Smooth muscle cell (in vitro differentiated cells): ENCODE data around the gene ASB2. TPM values are rescaled to one million over a fixed set of nuclear protein-coding genes. Genes with fewer than 3 reads are reported as not detected.

Experiments used
- DNase-seq: peaks from one replicate; lab custom pipeline; 2025; ENCODE audit not compliant: unreplicated experiment; lab: John Stamatoyannopoulos, UW
- H2AFZ ChIP-seq: fragments of 200-600 bp; sonication (generic); 2 replicates; pipeline ENCODE4 v1.6.0; 2016; ENCODE audit warnings: antibody characterized with exemption, low read depth, mild to moderate bottlenecking
- H3F3A ChIP-seq: fragments of 200-600 bp; sonication (generic); 2 replicates; pipeline ENCODE4 v1.6.0; 2017; ENCODE audit warnings: antibody characterized with exemption, low read depth
- H3K27ac ChIP-seq: fragments of 200-600 bp; sonication (generic); 2 replicates; pipeline ENCODE4 v1.5.1; 2016; ENCODE audit warnings: low read depth, mild to moderate bottlenecking
- H3K27me3 ChIP-seq: fragments of 200-600 bp; sonication (generic); 2 replicates; pipeline ENCODE4 v1.6.1; 2016; ENCODE audit warnings: low read depth, mild to moderate bottlenecking
- H3K36me3 ChIP-seq: fragments of 200-600 bp; sonication (generic); 2 replicates; pipeline ENCODE4 v1.5.1; 2016; ENCODE audit warnings: low read depth
- H3K4me1 ChIP-seq: fragments of 200-600 bp; sonication (generic); 2 replicates; pipeline ENCODE4 v1.5.1; 2016; ENCODE audit warnings: low read depth
- H3K4me2 ChIP-seq: fragments of 200-600 bp; sonication (generic); 2 replicates; pipeline ENCODE4 v1.6.0; 2016; ENCODE audit warnings: mild to moderate bottlenecking
- H3K4me3 ChIP-seq: fragments of 200-600 bp; sonication (generic); 2 replicates; pipeline ENCODE4 v1.5.1; 2016; ENCODE audit warnings: mild to moderate bottlenecking
- H3K79me2 ChIP-seq: fragments of 200-600 bp; sonication (generic); 2 replicates; pipeline ENCODE4 v1.6.0; 2016; ENCODE audit warnings: low read depth, mild to moderate bottlenecking
- H3K9ac ChIP-seq: fragments of 200-600 bp; sonication (generic); 2 replicates; pipeline ENCODE4 v1.6.0; 2016; ENCODE audit warnings: low read depth
- H3K9me3 ChIP-seq: fragments of 200-600 bp; sonication (generic); replicated peaks from 2 replicates; pipeline ENCODE4 v1.5.1; 2016; ENCODE audit warnings: low read depth
- H4K20me1 ChIP-seq: fragments of 200-600 bp; sonication (generic); 2 replicates; pipeline ENCODE4 v1.6.0; 2016; ENCODE audit warnings: low read depth
- CTCF ChIP-seq: fragments of 200-600 bp; sonication (generic); IDR thresholded peaks from 2 replicates; pipeline ENCODE4 v1.5.1; 2017; ENCODE audit warnings: borderline replicate concordance, mild to moderate bottlenecking, antibody characterized with exemption; ENCODE audit not compliant: insufficient read depth, poor library complexity, severe bottlenecking
- WGBS: methylation state at CpG from one replicate; pipeline ENCODE4 v1.1.7; 2016; ENCODE audit warnings: low lambda C conversion rate; 5-methylcytosine and 5-hydroxymethylcytosine counted together
- polyA plus RNA-seq: library from polyadenylated mRNA; unstranded; fragments of >200 nt; fragmentation: Nextera tagmentation; extraction: Ambion mirVana; gene quantifications from 2 replicates; pipeline ENCODE4 v1.2.1, GENCODE V29; 2016
- total RNA-seq: library from RNA; depleted of rRNA; stranded (reverse); fragments of >200 nt; gene quantifications from 2 replicates; pipeline ENCODE4 v1.2.3, GENCODE V29; 2014

The ASB2 gene
- total and polyA plus RNA-seq, 2 experiments from 2014 or later, result 0.99 TPM; not detected in 1

DNA sequence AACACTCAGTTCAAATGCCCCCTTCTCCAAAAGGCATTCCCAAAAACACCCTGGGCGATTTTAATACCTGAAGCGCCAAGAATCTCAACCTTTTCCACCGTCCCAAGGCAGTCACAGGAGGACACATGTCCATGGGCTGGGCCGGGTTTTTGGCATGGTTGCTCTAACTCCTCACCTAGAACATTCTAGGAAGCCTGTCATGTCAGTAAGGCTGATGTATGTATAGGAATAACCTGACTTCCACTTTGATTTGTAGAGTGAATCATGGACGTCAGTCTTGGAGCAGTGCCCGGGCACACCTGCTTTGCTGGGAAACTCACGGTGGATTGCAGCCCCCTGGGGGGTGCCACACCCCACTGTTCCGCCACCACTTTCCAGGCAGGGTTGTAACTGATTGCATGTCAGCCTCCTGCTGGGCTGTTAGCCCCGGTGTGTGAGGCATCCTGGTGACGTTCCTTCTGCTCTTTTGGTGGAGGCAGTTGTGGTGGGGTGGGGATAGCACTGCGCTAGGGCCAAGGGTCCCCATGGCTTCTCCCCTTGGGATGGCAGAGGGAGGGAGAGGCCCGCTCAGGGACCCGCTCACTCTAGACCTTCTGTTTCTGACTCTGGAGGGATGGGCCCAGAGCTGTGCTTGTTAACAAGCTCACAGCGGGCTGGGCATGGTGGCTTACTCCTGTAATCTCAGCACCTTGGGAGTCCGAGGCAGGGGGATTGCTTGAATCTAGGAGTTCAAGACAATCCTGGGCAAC is 84.4 kb downstream of the ASB2 start:
- DNase-seq, result no peak
- Histone ChIP-seq H3K27ac (no peak overlapping the region), H3K79me2 (no peaks in the 10 kb centered on the region), H3K9me3 (no peaks in the 10 kb centered on the region), H3K36me3 (no peaks in the 10 kb centered on the region), H2AFZ (no peak overlapping the region), H3K27me3 (no peaks in the 10 kb centered on the region), H3K4me1 (peaks cover 8% of the 10 kb centered on the region), H3K9ac (no peak overlapping the region), H3K4me3 (no peak overlapping the region), H3F3A (no peaks in the 10 kb centered on the region), H3K4me2 (no peak overlapping the region), H4K20me1 (no peaks in the 10 kb centered on the region)
- WGBS, result 85% methylated on average over 15 of the region's 15 CpGs
- TF ChIP-seq CTCF, result no peak

- Histone ChIP-seq H3K27me3 (no peaks in the 10 kb centered on the region), H3K27ac (no peak overlapping the region), H4K20me1 (no peaks in the 10 kb centered on the region), H3F3A (no peaks in the 10 kb centered on the region), H3K4me1 (peaks cover 8% of the 10 kb centered on the region), H2AFZ (no peak overlapping the region), H3K36me3 (no peaks in the 10 kb centered on the region), H3K79me2 (no peaks in the 10 kb centered on the region), H3K9ac (no peak overlapping the region), H3K4me2 (no peak overlapping the region), H3K4me3 (no peak overlapping the region), H3K9me3 (no peaks in the 10 kb centered on the region)
- TF ChIP-seq CTCF, result no peak
- DNase-seq, result no peak
- WGBS, result 75% methylated on average over 9 of the region's 9 CpGs
Observed at GRCh38 chr14:93889739-93890483, 86.5 kb downstream of the ASB2 start.

DNA sequence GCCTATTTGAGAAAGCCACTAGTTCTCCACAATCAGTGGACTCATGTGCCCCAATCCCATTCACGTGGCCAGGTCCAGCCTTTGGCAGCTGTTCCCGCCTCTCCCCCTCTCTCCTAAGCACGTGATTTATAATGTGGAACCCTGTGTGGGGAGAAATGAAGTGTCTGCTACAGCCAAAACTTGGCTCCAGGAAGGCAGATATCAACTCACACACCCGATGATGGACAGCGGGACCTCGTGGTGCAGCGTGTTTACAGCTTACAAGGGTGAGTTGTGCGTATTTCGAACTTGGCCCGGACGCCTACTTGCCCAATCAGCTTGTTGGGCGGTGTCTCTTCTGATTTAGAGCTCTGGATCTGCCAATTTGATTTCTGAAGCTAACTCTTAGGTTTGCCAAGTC is 87.4 kb downstream of the ASB2 start:
- Histone ChIP-seq H3K9me3 (no peaks in the 10 kb centered on the region), H3K4me1 (peaks cover 8% of the 10 kb centered on the region), H3K4me3 (no peak overlapping the region), H3K4me2 (no peak overlapping the region), H3F3A (no peaks in the 10 kb centered on the region), H2AFZ (no peak overlapping the region), H4K20me1 (no peaks in the 10 kb centered on the region), H3K36me3 (no peaks in the 10 kb centered on the region), H3K27me3 (no peaks in the 10 kb centered on the region), H3K79me2 (no peaks in the 10 kb centered on the region), H3K9ac (no peak overlapping the region), H3K27ac (no peak overlapping the region)
- TF ChIP-seq CTCF, result no peak
- DNase-seq, result no peak
- 86% methylated on average over 12 of the region's 12 CpGs for WGBS

- TF ChIP-seq CTCF, result no peak
Observed at GRCh38 chr14:93884950-93885349, 91.4 kb downstream of the ASB2 start.

More at GRCh38 chr14:93884950-93885349, 91.4 kb downstream of the ASB2 start:
- Histone ChIP-seq H4K20me1 (no peaks in the 10 kb centered on the region), H2AFZ (no peak overlapping the region), H3K27me3 (no peaks in the 10 kb centered on the region), H3K9me3 (no peaks in the 10 kb centered on the region), H3K79me2 (no peaks in the 10 kb centered on the region), H3K4me3 (no peak overlapping the region), H3K4me2 (no peak overlapping the region), H3F3A (no peaks in the 10 kb centered on the region), H3K9ac (no peak overlapping the region), H3K36me3 (no peaks in the 10 kb centered on the region), H3K4me1 (no peaks in the 10 kb centered on the region), H3K27ac (no peak overlapping the region)
- WGBS, result 87% methylated on average over 1 of the region's 1 CpG
- DNase-seq, result no peak
